ELR (cell line): Measurements from ENCODE around the gene KDM8.

Experiments
- DNase-seq: peaks from one replicate; pipeline ENCODE4 v3.0.0-alpha.2; 2015; ENCODE audit warnings: low read depth

The KDM8 gene

GRCh38 chr16:27203507-27204311, at the start of gene KDM8:
Gene KDM8, plus strand, starts transcription at chr16:27203526. Its CDS starts 6,598 bp downstream, at chr16:27210124.
- peak; percentile 99 for DNase-seq

GRCh38 chr16:27154705-27155521, 48.4 kb upstream of the KDM8 start:
- DNase-seq = peak; percentile 53

- no peak for DNase-seq
Measured at GRCh38 chr16:27156579-27156978, 46.7 kb upstream of the KDM8 start.

- DNase-seq = no peak
Measured at GRCh38 chr16:27161398-27161797, 41.9 kb upstream of the KDM8 start.

- no peak for DNase-seq
Measured at GRCh38 chr16:27164352-27164751, 39.0 kb upstream of the KDM8 start.

- DNase-seq = no peak
Measured at GRCh38 chr16:27165576-27165975, 37.8 kb upstream of the KDM8 start.

GRCh38 chr16:27168790-27169189, 34.5 kb upstream of the KDM8 start:
- no peak for DNase-seq

- DNase-seq = peak; percentile 75
Measured at GRCh38 chr16:27169511-27170071, 33.7 kb upstream of the KDM8 start.

- DNase-seq = no peak
Measured at GRCh38 chr16:27171584-27171983, 31.7 kb upstream of the KDM8 start.

- DNase-seq = no peak
Measured at GRCh38 chr16:27174007-27174406, 29.3 kb upstream of the KDM8 start.

- DNase-seq = peak; percentile 80
Measured at GRCh38 chr16:27174798-27175197, 28.5 kb upstream of the KDM8 start.

GRCh38 chr16:27175888-27176287, 27.4 kb upstream of the KDM8 start:
- peak; percentile 10 for DNase-seq

GRCh38 chr16:27177031-27177774, 26.1 kb upstream of the KDM8 start:
- DNase-seq = peak; percentile 87

GRCh38 chr16:27179500-27180072, 23.7 kb upstream of the KDM8 start:
- DNase-seq = peak; percentile 66

- DNase-seq = no peak
Measured at GRCh38 chr16:27181019-27181790, 22.1 kb upstream of the KDM8 start.

GRCh38 chr16:27182906-27183405, 20.4 kb upstream of the KDM8 start:
- no peak for DNase-seq

- no peak for DNase-seq
Measured at GRCh38 chr16:27185776-27186130, 17.6 kb upstream of the KDM8 start.

- DNase-seq = no peak
Measured at GRCh38 chr16:27188633-27189032, 14.7 kb upstream of the KDM8 start.

- no peak for DNase-seq
Measured at GRCh38 chr16:27189335-27189972, 13.9 kb upstream of the KDM8 start.

GRCh38 chr16:27190316-27190871, 12.9 kb upstream of the KDM8 start:
- DNase-seq = no peak
